GM23248 (cell line): Measurements from ENCODE around the gene EEF1AKMT2.

Experiments
- EZH2 ChIP-seq: fragments of 200-600 bp; sonication (generic); IDR thresholded peaks from 2 replicates; pipeline ENCODE4 v1.6.1; 2018; ENCODE audit warnings: antibody characterized with exemption, mild to moderate bottlenecking; ENCODE audit not compliant: insufficient read depth, poor library complexity, severe bottlenecking
- EZH2phosphoT487 ChIP-seq: fragments of 200-600 bp; sonication (generic); IDR thresholded peaks from 2 replicates; pipeline ENCODE4 v1.6.1; 2018; ENCODE audit warnings: antibody characterized with exemption, moderate library complexity, mild to moderate bottlenecking, low read depth; ENCODE audit not compliant: insufficient read depth

GRCh38 chr10:124756156-124756903 lies 35.4 kb downstream of the EEF1AKMT2 start:
- TF ChIP-seq EZH2 (no peak), EZH2phosphoT487 (no peak)
